Type B pancreatic cell (in vitro differentiated cells): ENCODE data around the gene NSDHL. TPM values are rescaled to one million over a fixed set of nuclear protein-coding genes. Genes with fewer than 3 reads are reported as not detected.
A peak's percentile ranks its signal among the peaks of the same experiment; 100 is the strongest.
"Not testable (repeated sequence)": the region's sequence is repeated elsewhere in the genome, so short reads cannot be mapped to it uniquely, and the experiment has no call there.

Source experiments
- DNase-seq: peaks from one replicate; pipeline ENCODE4 v3.0.0; 2021; ENCODE audit warnings: mixed read lengths; ENCODE audit not compliant: unreplicated experiment; ENCODE audit errors: extremely low spot score
- H3K27ac Mint-ChIP-seq: 2 replicates; pipeline ENCODE4 v1.8.0; 2021; ENCODE audit warnings: mild to moderate bottlenecking, mixed read lengths
- H3K27me3 Mint-ChIP-seq: 2 replicates; pipeline ENCODE4 v1.8.0; 2021; ENCODE audit warnings: mixed read lengths
- H3K36me3 Mint-ChIP-seq: 2 replicates; pipeline ENCODE4 v1.8.0; 2021; ENCODE audit warnings: mixed read lengths
- H3K4me1 Mint-ChIP-seq: one replicate; pipeline ENCODE4 v1.8.0; 2021; ENCODE audit warnings: mixed read lengths; ENCODE audit not compliant: unreplicated experiment
- H3K4me3 Mint-ChIP-seq: 2 replicates; pipeline ENCODE4 v1.8.0; 2021; ENCODE audit warnings: mild to moderate bottlenecking, mixed read lengths
- H3K9me3 Mint-ChIP-seq: 2 replicates; pipeline ENCODE4 v1.8.0; 2021; ENCODE audit warnings: mixed read lengths
- total RNA-seq: library from RNA; stranded (reverse); gene quantifications from 2 replicates; pipeline ENCODE4 v1.2.1, GENCODE V29; 2021; ENCODE audit warnings: low replicate concordance
- TF ChIP-seq, protein P1 (sequence below): fragments of 200-600 bp; sonication (generic); conservative IDR thresholded peaks from 2 replicates; pipeline ENCODE4 v1.5.0; 2021; ENCODE audit warnings: antibody characterized with exemption, mild to moderate bottlenecking

NSDHL gene
- total RNA-seq, 1 donor from 2014 or later = 27.5 TPM

DNA sequence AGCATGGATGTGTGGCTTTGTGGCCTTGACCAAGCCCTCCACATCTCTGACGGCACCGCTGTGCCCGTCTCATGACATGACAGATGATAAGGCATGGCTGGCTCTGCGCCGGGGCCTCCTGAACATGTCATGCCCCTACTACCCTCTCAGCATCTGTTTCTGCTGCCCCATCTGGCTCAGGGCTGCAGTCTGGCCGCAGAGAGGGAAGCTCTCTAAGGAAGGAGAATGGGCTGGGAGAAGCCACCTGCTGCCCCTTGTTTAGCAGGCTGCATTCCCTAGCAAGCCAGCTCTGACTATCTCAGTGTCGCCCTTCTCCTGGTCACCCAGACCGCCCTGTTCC, 74.2 kb downstream of the NSDHL start:
- no peaks in the 10 kb centered on the region for H3K9me3 Mint-ChIP-seq
- no peak for DNase-seq
- peaks cover 5% of the 10 kb centered on the region for H3K4me1 Mint-ChIP-seq
- H3K4me3 Mint-ChIP-seq = no peak overlapping the region
- no peak overlapping the region for H3K27ac Mint-ChIP-seq
- TF ChIP-seq, protein P1, sequence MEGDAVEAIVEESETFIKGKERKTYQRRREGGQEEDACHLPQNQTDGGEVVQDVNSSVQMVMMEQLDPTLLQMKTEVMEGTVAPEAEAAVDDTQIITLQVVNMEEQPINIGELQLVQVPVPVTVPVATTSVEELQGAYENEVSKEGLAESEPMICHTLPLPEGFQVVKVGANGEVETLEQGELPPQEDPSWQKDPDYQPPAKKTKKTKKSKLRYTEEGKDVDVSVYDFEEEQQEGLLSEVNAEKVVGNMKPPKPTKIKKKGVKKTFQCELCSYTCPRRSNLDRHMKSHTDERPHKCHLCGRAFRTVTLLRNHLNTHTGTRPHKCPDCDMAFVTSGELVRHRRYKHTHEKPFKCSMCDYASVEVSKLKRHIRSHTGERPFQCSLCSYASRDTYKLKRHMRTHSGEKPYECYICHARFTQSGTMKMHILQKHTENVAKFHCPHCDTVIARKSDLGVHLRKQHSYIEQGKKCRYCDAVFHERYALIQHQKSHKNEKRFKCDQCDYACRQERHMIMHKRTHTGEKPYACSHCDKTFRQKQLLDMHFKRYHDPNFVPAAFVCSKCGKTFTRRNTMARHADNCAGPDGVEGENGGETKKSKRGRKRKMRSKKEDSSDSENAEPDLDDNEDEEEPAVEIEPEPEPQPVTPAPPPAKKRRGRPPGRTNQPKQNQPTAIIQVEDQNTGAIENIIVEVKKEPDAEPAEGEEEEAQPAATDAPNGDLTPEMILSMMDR = no peak
- no peaks in the 10 kb centered on the region for H3K36me3 Mint-ChIP-seq
- no peaks in the 10 kb centered on the region for H3K27me3 Mint-ChIP-seq

DNA sequence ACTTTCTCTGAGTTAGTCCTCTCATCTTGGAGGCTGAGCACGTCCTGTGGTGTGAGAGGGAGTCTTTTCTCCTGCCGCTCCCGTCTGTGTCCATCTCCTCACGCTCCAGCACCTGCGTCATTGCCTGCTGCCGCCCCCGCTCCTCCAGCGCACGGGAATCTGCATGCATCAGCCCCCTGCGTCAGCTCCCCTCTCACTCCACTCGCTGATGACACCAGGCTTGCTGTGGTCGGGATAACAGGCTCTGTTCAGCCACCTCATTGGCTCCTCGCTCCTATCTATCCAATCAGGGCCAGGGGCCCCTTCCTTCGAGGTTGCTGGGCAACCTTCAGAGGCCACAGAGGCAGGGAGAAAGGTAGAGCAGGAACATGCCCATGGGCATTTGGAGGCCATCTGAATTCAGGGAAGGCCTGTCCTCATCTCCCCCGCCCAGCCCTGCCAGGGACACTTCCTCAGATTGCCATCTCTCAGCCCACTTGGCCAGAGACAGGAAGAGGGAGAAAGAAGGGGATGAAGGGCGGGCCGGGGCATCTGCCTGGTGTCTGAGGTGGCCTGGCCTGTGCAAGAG, 76.3 kb downstream of the NSDHL start:
- peak overlapping the region; percentile 80 for H3K4me3 Mint-ChIP-seq
- peak overlapping the region; percentile 59 for H3K27ac Mint-ChIP-seq
- no peaks in the 10 kb centered on the region for H3K27me3 Mint-ChIP-seq
- no peaks in the 10 kb centered on the region for H3K9me3 Mint-ChIP-seq
- H3K4me1 Mint-ChIP-seq = peaks cover 5% of the 10 kb centered on the region
- H3K36me3 Mint-ChIP-seq = no peaks in the 10 kb centered on the region
- no peak for DNase-seq
- TF ChIP-seq, protein P1 = no peak

DNA sequence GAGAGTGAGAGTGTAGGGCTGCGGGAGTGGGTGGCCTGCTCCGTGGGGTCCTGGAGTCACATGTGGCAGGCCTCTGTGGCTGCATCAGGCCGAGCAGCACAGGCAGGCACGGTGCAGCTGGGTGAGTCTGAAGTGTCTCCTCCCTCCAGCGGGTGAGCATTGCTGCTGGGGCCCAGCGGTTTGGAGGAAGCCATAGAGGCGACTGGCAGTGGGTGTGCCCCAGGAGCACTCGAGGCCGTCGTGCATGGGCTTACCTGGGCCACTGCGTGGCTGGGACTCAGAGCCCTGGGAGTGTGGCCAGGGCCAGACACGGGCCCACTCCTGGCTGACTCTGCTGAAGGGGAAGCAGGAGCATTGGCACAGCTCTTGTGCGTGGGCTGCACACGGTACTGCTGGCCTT, 77.6 kb downstream of the NSDHL start:
- no peak overlapping the region for H3K27ac Mint-ChIP-seq
- TF ChIP-seq, protein P1 = no peak
- no peak overlapping the region for H3K4me3 Mint-ChIP-seq
- peaks cover 5% of the 10 kb centered on the region for H3K4me1 Mint-ChIP-seq
- no peaks in the 10 kb centered on the region for H3K9me3 Mint-ChIP-seq
- no peaks in the 10 kb centered on the region for H3K27me3 Mint-ChIP-seq
- no peak for DNase-seq
- no peaks in the 10 kb centered on the region for H3K36me3 Mint-ChIP-seq

DNA sequence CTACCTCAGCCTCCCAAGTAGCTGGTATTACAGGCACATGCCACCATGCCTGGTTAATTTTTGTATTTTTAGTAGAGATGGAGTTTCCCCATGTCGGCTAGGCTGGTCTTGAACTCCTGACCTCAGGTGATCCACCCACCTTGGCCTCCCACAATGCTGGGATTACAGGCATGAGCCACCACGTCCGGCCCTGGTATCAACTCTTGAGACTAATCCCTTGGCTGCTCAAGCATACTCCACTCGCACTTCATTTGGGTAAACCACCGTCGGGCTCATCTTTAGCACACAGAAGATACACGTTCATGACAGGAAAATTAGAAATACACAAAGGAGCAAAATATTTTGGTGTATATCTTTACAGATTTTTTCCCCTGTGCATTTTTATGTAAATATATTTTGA, 79.2 kb downstream of the NSDHL start:
- not testable (repeated sequence) for H3K4me1 Mint-ChIP-seq, H3K4me3 Mint-ChIP-seq, H3K27me3 Mint-ChIP-seq, DNase-seq, H3K36me3 Mint-ChIP-seq, H3K27ac Mint-ChIP-seq, H3K9me3 Mint-ChIP-seq

DNA sequence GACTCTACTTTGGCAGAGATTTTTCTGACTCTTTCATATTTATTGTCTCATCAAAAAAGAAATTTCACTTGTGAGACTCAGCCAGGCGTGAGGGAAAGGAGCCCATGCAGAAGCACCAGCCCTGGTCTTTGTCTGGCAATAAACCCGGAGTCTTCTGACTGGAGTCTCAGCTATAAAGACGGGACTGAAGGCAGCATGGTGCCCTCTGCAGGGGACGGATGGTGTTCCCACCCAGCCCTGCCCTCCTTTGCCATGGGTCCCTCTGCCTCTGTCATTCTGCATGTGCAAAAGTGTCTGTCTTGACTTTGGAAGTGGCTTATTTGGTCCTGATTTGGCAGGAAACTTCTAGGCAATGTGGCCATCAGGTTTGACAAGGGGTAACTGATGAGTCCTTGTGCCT, 81.2 kb downstream of the NSDHL start:
- peaks cover 1% of the 10 kb centered on the region for H3K4me1 Mint-ChIP-seq
- no peaks in the 10 kb centered on the region for H3K36me3 Mint-ChIP-seq
- TF ChIP-seq, protein P1 = peak; percentile 20

DNA sequence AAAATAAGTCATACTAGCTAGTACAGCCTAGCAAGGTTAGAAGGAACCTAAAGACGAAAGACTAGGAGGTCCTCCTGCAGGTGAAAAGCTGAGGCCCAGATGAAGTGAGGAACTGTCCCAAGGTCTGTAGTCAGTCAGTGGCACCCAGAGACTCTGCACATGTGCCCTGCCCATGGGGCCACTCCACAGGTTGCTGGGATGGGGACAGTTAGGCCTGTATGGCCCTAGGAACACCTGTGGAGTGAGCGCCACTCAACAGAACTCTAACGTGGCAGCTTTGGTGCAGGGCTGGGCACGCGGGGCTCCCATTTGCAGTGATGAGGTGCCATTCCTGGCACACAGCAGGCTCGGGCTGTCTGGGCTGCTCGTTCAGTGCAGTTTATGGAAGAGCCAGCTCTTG, 81.8 kb downstream of the NSDHL start:
- Mint-ChIP-seq H3K4me3 (no peak overlapping the region), H3K27me3 (no peaks in the 10 kb centered on the region), H3K4me1 (no peaks in the 10 kb centered on the region), H3K36me3 (no peaks in the 10 kb centered on the region), H3K27ac (no peak overlapping the region), H3K9me3 (no peaks in the 10 kb centered on the region)
- no peak for DNase-seq
- TF ChIP-seq, protein P1 = no peak

More for the DNA sequence above, 81.2 kb downstream of the NSDHL start:
- H3K9me3 Mint-ChIP-seq = no peaks in the 10 kb centered on the region
- H3K27ac Mint-ChIP-seq = no peak overlapping the region
- H3K27me3 Mint-ChIP-seq = no peaks in the 10 kb centered on the region
- DNase-seq = no peak
- no peak overlapping the region for H3K4me3 Mint-ChIP-seq
